ENCODE data around the gene COG3.

- TF ChIP-seq CTCF (conservative IDR thresholded peaks at IDR 0.05), result no peak
- no peak for TF ChIP-seq ZFX (IDR thresholded peaks at IDR 0.05)
Measured at GRCh38 chr13:45464141-45464686, 525 bp upstream of the COG3 start.

Measured in C4-2B (cell line).